ENCODE data around the gene LAMC3.

The LAMC3 gene

DNA sequence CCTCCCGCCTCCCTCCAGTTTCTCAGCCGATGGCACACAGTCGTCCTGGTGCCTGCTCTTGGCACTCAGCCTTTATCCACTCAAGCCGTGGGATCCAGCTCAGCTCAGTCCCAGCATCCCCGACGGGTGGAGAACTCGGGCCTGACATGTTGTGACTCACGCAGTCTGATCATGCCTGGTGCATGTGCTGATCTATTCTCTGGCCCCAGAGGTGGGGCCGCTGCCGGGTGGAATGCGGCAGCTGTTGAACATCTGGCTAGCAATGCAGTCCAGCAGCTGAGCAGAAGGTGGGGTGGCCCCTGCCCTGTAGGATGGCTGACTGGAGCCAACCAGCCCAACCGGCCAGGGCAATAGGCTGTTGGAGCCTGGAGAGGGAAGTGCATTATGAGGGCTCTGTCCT lies 85.6 kb downstream of the LAMC3 start:
- TF ChIP-seq, protein P1, sequence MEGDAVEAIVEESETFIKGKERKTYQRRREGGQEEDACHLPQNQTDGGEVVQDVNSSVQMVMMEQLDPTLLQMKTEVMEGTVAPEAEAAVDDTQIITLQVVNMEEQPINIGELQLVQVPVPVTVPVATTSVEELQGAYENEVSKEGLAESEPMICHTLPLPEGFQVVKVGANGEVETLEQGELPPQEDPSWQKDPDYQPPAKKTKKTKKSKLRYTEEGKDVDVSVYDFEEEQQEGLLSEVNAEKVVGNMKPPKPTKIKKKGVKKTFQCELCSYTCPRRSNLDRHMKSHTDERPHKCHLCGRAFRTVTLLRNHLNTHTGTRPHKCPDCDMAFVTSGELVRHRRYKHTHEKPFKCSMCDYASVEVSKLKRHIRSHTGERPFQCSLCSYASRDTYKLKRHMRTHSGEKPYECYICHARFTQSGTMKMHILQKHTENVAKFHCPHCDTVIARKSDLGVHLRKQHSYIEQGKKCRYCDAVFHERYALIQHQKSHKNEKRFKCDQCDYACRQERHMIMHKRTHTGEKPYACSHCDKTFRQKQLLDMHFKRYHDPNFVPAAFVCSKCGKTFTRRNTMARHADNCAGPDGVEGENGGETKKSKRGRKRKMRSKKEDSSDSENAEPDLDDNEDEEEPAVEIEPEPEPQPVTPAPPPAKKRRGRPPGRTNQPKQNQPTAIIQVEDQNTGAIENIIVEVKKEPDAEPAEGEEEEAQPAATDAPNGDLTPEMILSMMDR (IDR thresholded peaks at IDR 0.05; ENCODE audit: low read depth, low read length, missing control alignments): no peak
- Histone ChIP-seq H3K27ac (peak overlapping the region; percentile 1), H3K36me3 (replicated peaks) (no peaks in the 10 kb centered on the region), H3K4me3 (ENCODE audit: low read depth, low read length) (no peak overlapping the region), H3K27me3 (replicated peaks) (peaks cover 68% of the 10 kb centered on the region)
- DNase-seq: peak; percentile 33
- in situ Hi-C loops (cut with HindIII; ENCODE audit: low pct_ligation_motif_present, low sequenced_read_pairs): no loop called here

DNA sequence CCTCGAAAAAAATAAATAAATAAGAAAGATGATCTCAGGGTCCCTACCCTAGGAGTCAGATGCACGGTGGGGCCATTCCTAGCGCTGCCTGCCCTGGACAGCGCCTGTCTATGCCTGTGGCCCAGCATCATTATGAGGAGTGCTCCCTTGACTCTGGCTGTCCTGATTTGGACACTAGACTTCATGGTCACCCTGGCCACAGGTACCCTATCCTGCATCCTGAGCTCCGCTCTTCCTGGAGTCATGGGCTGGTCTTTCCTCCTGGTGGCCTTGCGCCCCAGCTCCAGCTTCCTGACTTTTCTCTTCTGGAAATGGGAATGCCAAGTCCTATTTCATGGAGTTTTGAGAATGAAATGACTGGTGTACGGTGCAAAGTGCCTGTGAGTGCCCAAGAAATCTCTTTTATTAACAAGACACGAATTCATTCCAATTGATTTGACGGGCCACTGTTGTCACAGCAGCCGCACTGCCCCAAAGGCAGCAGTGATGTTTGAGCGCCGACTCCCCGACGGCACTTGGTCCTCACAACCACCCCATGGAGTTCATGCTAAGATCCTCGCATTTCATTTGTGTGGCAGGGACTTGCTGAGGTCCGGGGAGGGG lies 86.8 kb downstream of the LAMC3 start:
- TF ChIP-seq, protein P1 (IDR thresholded peaks at IDR 0.05; ENCODE audit: low read depth, low read length, missing control alignments): no peak
- in situ Hi-C loops (cut with HindIII; ENCODE audit: low pct_ligation_motif_present, low sequenced_read_pairs): no loop called here
- Histone ChIP-seq H3K27me3 (replicated peaks) (peaks cover 68% of the 10 kb centered on the region), H3K36me3 (replicated peaks) (no peaks in the 10 kb centered on the region), H3K4me3 (ENCODE audit: low read depth, low read length) (no peak overlapping the region), H3K27ac (no peak overlapping the region)
- DNase-seq: no peak

DNA sequence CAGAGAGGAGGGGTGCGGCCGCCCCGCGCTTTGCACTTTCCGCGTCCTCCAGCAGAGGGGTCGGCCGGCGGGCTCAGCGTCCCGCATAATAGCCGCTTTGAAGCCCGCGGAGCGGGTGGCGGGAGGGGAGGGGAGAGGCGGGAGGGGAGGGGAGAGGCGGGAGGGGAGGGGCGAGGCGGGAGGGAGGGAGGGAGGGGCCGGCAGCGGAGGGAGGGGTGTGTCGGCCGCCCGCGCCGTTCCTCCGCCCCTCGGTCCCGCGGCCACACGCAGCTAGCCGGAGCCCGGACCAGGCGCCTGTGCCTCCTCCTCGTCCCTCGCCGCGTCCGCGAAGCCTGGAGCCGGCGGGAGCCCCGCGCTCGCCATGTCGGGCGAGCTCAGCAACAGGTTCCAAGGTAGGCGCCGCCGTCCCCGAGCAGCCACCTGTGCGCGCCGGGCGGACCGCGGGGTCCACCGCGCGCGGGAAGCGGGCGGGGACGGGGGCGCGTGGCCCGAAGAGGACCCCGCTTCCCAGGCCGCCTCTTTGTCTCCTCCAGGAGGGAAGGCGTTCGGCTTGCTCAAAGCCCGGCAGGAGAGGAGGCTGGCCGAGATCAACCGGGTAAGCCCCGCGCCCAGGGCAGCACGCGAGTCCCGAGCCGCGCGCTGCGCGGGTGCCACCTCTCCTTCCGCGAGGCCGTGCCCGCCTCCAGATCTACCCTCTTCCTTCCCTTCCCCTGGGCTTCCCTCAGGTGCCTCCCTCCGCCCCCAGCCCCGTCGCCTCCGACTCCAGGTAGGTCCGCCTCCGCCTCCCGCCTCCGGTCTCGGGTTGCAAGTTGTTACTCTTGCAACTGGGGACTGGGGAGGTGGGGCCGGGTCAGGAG lies 87.5 kb downstream of the LAMC3 start, which contains the start of gene AIF1L:
AIF1L (plus strand) TSS at position 263 of the 857 bp plus-strand sequence; CDS start at position 362, 99 bp downstream.
- peaks cover 67% of the 10 kb centered on the region for H3K27me3 ChIP-seq (replicated peaks)
- H3K27ac ChIP-seq: no peak within 1 kb of the TSS
- no peaks in the 10 kb centered on the region for H3K36me3 ChIP-seq (replicated peaks)
- H3K4me3 ChIP-seq (ENCODE audit: low read depth, low read length): peak within 1 kb of the TSS; percentile 27
- in situ Hi-C loops (cut with HindIII; ENCODE audit: low pct_ligation_motif_present, low sequenced_read_pairs): no loop called here
- DNase-seq: no peak
- TF ChIP-seq, protein P1 (IDR thresholded peaks at IDR 0.05; ENCODE audit: low read depth, low read length, missing control alignments): peak; percentile 27

DNA sequence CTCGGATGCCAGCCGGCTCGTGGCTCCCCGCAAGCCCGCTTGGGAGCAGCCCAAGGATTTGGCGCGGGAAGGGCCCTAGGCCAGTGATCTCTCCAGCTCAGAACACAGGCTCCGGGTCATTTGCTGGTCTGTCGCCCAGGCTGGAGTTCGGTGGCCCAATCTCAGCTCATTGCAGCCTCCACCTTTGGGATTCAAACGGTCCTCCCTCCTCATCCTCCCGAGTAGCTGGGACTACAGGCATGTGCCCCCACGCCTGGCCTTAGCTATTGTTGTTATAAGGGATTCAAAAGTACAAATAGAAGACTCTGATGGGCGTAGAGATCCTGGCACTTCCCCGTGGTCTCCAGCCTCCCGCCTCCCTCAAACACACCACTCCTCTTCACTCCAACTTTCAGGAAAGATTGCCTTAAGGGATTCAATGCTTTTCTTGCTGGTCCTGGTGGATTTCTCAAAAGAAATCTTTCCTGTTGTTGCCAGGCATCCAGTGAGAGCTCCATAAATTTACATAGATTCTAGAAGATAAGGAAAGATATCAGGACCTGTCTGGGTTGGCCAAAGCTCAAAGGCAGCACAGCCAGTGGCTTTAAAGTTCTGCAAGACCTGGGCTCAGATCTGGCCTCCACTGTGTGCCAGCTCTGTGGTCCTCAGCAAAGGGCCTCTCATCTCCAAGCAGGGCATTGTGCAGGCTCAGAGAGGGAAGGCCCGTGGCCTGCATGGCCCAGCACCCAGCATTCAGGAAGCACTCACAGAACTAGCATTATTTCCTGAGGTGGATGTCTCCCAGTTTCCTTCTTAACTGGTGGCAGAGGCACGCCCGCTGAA lies 88.4 kb downstream of the LAMC3 start:
- no peak overlapping the region for H3K4me3 ChIP-seq (ENCODE audit: low read depth, low read length)
- no peak overlapping the region for H3K27ac ChIP-seq
- DNase-seq: no peak
- H3K27me3 ChIP-seq (replicated peaks): peaks cover 63% of the 10 kb centered on the region
- TF ChIP-seq, protein P1 (IDR thresholded peaks at IDR 0.05; ENCODE audit: low read depth, low read length, missing control alignments): no peak
- in situ Hi-C loops (cut with HindIII; ENCODE audit: low pct_ligation_motif_present, low sequenced_read_pairs): no loop called here
- no peaks in the 10 kb centered on the region for H3K36me3 ChIP-seq (replicated peaks)

DNA sequence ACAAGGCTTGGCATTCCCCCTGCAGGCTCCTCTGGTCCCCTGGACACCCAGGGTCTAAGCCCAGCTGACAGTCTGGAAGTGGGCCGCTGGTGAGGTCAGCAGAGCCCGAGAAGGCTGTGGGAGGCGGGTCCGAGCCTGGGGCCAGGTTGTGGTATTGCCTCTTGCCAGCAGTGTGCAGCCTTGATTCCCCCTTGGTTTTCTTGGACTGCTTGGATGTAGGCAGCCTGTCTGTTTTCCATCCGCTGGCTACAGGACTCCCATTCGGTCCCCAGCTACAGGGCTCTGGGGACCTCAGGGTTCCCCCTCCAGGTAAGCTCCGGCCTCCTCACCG lies 88.9 kb downstream of the LAMC3 start:
- Histone ChIP-seq H3K27ac (peak overlapping the region; percentile 40), H3K4me3 (ENCODE audit: low read depth, low read length) (no peak overlapping the region), H3K36me3 (replicated peaks) (no peaks in the 10 kb centered on the region), H3K27me3 (replicated peaks) (peaks cover 62% of the 10 kb centered on the region)
- DNase-seq: no peak
- in situ Hi-C loops (cut with HindIII; ENCODE audit: low pct_ligation_motif_present, low sequenced_read_pairs): no loop called here
- TF ChIP-seq, protein P1 (IDR thresholded peaks at IDR 0.05; ENCODE audit: low read depth, low read length, missing control alignments): no peak

Measured in brain microvascular endothelial cell (primary cell).